Stomach (tissue), 9 donors: ENCODE results near the gene THSD4. TPM values are rescaled to one million over a fixed set of nuclear protein-coding genes. Genes with fewer than 3 reads are reported as not detected.

Experiments used
- DNase-seq, 2 donors: peaks; one replicate each; pipeline versions ENCODE4 v3.0.0 to v3.0.0-alpha.2; 2013 to 2019
- H3K27ac ChIP-seq, 5 donors: fragments of 200-600 bp in 4 of 5; sonication (generic) in 4 of 5; one replicate each; pipeline ENCODE4 v1.5.1; 2013 to 2019; ENCODE audit warnings: mild to moderate bottlenecking in 1 of 5, moderate library complexity in 1 of 5
- H3K27me3 ChIP-seq, 3 donors: fragments of 200-600 bp; sonication (generic); one replicate each; pipeline ENCODE4 v1.5.1; 2017 to 2019; ENCODE audit warnings: mixed run types in 1 of 3
- H3K36me3 ChIP-seq, 4 donors: fragments of 200-600 bp; sonication (generic); 1 replicate in 3 of 4; 2 replicates in 1 of 4; pipeline ENCODE4 v1.5.1; 2016 to 2019
- H3K4me1 ChIP-seq, 4 donors: fragments of 200-600 bp; sonication (generic); one replicate each; pipeline ENCODE4 v1.5.1; 2016 to 2019
- H3K4me3 ChIP-seq, 4 donors: fragments of 200-600 bp; sonication (generic) in 3 of 4; one replicate each; pipeline ENCODE4 v1.5.1; 2016 to 2019; ENCODE audit warnings: mild to moderate bottlenecking in 1 of 4
- H3K9me3 ChIP-seq, 4 donors: fragments of 200-600 bp; sonication (generic); one replicate each; pipeline ENCODE4 v1.5.1; 2016 to 2019
- EP300 ChIP-seq: sonication (generic); formaldehyde crosslinking; IDR thresholded peaks from one replicate; pipeline ENCODE4 v1.6.1; 2017; ENCODE audit warnings: antibody characterized with exemption
- POLR2A ChIP-seq, 4 donors: fragments of 450-650 bp; IDR thresholded peaks; one replicate each; pipeline ENCODE4 v1.6.1; 2016; ENCODE audit warnings: antibody characterized with exemption in 4 of 4, control low read depth in 2 of 4, mild to moderate bottlenecking in 1 of 4, moderate library complexity in 1 of 4
- POLR2AphosphoS5 ChIP-seq, 3 donors: sonication (generic); formaldehyde crosslinking; IDR thresholded peaks; one replicate each; pipeline ENCODE4 v1.6.1; 2016; ENCODE audit warnings: antibody characterized with exemption in 3 of 3
- WGBS, 5 donors: extraction: QIAGEN DNeasy Blood & Tissue Kit in 3 of 5; methylation state at CpG; one replicate each; pipeline versions ENCODE4 v1.1.5 to v1.1.7; 2013 to 2018; 5-methylcytosine and 5-hydroxymethylcytosine counted together
- intact Hi-C: fragments of 100-400 bp; cut with DNase I; formaldehyde crosslinking; loops from one replicate; pipeline ENCODE4 v1.15.1; 2023; ENCODE audit warnings: low total_unique reads
- polyA plus RNA-seq, 3 donors: library from polyadenylated mRNA; stranded (reverse); fragments of 200-250 nt; gene quantifications; one replicate each; pipeline ENCODE4 v1.2.3, GENCODE V29; 2013
- total RNA-seq, 5 donors: library from RNA; depleted of rRNA; stranded (reverse); fragments of >200 nt; gene quantifications; one replicate each; pipeline versions ENCODE4 v1.1.0 to v1.2.3, GENCODE V29; 2014 to 2016
- TF ChIP-seq, protein P1 (sequence below), 7 experiments: fragments of 450-650 bp in 4 of 7; fragments of 200-600 bp in 3 of 7; sonication (generic) in 3 of 7; IDR thresholded peaks; one replicate each; pipeline ENCODE4 v1.5.1; 2016 to 2019; ENCODE audit warnings: antibody characterized with exemption in 7 of 7, control low read depth in 2 of 7, mild to moderate bottlenecking in 1 of 7
- donor health status: healthy with polysubstance abuse.
- donor health status: Bipolar disorder and iron deficiency.
- donor health status: healthy.

Gene THSD4
- total and polyA plus RNA-seq, 8 donors: 1.8 to 79.4 (median 22.0) TPM

DNA sequence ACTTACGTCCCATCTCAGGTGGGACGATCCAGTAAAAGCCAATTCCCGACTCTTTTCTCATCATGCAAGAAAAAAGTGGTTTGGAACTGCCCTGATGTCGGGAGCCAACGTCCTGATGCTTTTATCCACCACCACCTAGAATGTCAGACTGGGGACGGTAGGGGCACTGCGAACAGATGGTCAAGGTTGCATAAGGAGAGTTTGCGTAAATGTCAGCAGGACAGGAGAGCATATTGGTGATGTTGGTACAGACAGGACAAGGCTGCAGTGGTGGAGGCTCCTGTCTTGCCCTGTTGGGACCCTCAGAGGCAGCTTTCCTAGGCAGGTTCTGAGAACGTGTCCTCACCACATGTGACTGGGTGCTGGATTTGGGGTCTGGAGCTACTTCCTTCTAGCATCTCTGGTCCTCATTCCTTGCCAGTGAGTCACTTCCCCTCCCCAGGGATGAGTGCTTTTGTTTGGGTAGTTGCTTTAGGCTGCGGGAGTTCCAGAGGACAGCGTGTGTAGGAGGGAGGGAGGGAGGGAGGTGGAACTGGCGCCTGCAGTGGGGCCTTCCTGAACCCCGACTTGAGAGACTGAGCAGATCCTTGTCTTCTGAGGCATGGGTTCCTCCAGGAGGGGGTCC, 21.0 kb downstream of the THSD4 start:
- Histone ChIP-seq H3K36me3 (no peaks in the 10 kb centered on the region), H3K4me1 (peaks cover 5 to 38% (median 25%) of the 10 kb centered on the region in 4 donors), H3K27me3 (no peaks in the 10 kb centered on the region), H3K4me3 (no peak overlapping the region), H3K9me3 (no peaks in the 10 kb centered on the region), H3K27ac (peak overlapping the region in 1 of 5 donors; percentile 41)
- WGBS, 5 donors: 75 to 87% (median 82%) methylated on average over 13 of the region's 13 CpGs
- peak in 1 of 2 donors; percentile 37 for DNase-seq
- intact Hi-C loops: no loop called here
- TF ChIP-seq POLR2AphosphoS5 (IDR thresholded peaks at IDR 0.05): no peak

DNA sequence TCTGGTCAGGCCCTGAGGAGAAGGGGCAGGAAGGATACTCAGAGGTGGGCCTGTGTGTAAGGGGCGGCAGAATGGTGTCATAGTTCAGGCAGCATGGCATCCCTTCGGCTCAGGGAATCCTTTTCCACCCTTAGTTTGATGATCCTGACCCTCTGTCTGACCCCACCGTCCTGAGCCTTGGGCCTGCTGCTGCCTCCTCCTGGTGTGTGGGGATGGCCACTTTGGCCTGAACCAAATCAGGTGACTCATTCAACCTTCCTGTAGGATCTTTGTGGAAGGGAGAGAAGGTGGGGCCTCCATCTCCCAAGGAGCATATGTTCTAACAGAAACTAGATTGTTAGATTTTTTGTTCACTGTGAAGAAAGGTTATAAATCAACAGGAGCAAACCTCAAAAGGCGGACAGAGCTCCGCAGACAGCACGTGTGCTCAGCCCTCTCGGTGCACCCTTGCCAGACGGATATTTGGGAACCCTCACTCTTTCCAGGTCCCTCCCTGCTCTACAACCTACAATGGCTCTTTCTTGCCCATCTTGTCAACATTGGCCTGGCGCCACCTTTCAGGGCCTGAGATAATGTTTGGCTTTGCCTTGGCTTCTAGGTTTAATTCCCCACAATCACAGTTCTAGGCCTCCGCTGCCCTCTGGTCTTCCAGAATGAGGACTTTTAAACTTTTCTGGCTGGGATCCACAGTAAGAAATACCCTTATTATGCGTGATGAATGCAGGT, 21.7 kb downstream of the THSD4 start:
- no peaks in the 10 kb centered on the region for H3K9me3 ChIP-seq
- 47 to 67% (median 52%) methylated on average over 11 of the region's 11 CpGs for WGBS, 5 donors
- H3K4me1 ChIP-seq: peaks cover 5 to 38% (median 25%) of the 10 kb centered on the region in 4 donors
- H3K27me3 ChIP-seq: no peaks in the 10 kb centered on the region
- H3K36me3 ChIP-seq: no peaks in the 10 kb centered on the region
- intact Hi-C loops: no loop called here
- peak overlapping the region in 2 of 5 donors; percentile 26 to 41 for H3K27ac ChIP-seq
- TF ChIP-seq POLR2AphosphoS5 (IDR thresholded peaks at IDR 0.05) (no peak), EP300 (no peak), POLR2A (IDR thresholded peaks at IDR 0.05) (no peak)
- TF ChIP-seq, protein P1, sequence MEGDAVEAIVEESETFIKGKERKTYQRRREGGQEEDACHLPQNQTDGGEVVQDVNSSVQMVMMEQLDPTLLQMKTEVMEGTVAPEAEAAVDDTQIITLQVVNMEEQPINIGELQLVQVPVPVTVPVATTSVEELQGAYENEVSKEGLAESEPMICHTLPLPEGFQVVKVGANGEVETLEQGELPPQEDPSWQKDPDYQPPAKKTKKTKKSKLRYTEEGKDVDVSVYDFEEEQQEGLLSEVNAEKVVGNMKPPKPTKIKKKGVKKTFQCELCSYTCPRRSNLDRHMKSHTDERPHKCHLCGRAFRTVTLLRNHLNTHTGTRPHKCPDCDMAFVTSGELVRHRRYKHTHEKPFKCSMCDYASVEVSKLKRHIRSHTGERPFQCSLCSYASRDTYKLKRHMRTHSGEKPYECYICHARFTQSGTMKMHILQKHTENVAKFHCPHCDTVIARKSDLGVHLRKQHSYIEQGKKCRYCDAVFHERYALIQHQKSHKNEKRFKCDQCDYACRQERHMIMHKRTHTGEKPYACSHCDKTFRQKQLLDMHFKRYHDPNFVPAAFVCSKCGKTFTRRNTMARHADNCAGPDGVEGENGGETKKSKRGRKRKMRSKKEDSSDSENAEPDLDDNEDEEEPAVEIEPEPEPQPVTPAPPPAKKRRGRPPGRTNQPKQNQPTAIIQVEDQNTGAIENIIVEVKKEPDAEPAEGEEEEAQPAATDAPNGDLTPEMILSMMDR (IDR thresholded peaks at IDR 0.05): no peak
- H3K4me3 ChIP-seq: no peak overlapping the region
- peak in 1 of 2 donors; percentile 83 for DNase-seq

DNA sequence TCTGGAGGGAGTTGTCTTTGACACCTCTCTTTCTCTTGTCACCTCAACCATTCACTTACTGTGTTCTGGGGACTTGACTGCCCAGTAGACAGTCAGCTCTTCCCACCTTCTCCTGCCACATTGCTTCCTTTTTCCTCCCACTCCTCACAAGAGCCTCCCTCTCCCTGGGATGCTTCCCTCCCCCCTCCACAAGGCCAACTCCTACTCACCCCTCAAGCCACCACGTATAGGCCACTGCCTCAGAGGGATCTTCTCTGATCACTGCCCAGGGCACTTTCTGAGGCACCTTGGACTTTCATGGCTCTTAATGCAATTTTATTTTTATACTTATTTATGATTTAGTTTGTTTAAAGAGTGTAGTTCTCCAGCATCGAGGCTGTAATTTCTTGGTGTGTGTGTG, 23.2 kb downstream of the THSD4 start:
- Histone ChIP-seq H3K4me1 (peaks cover 5 to 39% (median 25%) of the 10 kb centered on the region in 4 donors), H3K27me3 (no peaks in the 10 kb centered on the region), H3K36me3 (no peaks in the 10 kb centered on the region), H3K4me3 (no peak overlapping the region), H3K27ac (no peak overlapping the region), H3K9me3 (no peaks in the 10 kb centered on the region)
- no peak for DNase-seq
- intact Hi-C loops: no loop called here
- WGBS, 5 donors: 47 to 73% (median 54%) methylated on average over 2 of the region's 2 CpGs
- TF ChIP-seq POLR2AphosphoS5 (IDR thresholded peaks at IDR 0.05) (no peak), POLR2A (IDR thresholded peaks at IDR 0.05) (no peak), EP300 (no peak)
- TF ChIP-seq, protein P1 (IDR thresholded peaks at IDR 0.05): no peak

DNA sequence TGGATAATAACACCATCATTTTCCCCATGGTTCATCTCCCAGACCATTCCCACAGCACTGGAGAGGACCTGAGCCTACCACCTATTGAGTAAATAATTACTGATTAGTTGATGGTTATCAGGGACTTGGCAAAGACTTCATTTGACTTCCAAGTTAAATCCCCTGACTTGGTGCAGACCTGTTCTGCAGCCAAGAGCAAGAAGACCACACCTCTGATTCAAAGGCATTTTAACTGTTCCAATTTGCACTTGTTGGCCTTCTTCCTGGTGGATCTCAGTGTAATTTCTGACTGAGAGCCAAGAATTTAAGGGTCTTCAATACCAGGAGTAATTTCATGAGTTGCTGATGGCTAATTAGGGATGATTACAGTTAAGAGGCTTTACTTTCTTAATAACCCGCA, 24.0 kb downstream of the THSD4 start:
- H3K27ac ChIP-seq: no peak overlapping the region
- TF ChIP-seq POLR2AphosphoS5 (IDR thresholded peaks at IDR 0.05) (no peak), POLR2A (IDR thresholded peaks at IDR 0.05) (no peak), EP300 (no peak)
- TF ChIP-seq, protein P1 (IDR thresholded peaks at IDR 0.05): no peak
- H3K9me3 ChIP-seq: no peaks in the 10 kb centered on the region
- peaks cover 5 to 46% (median 25%) of the 10 kb centered on the region in 4 donors for H3K4me1 ChIP-seq
- H3K27me3 ChIP-seq: no peaks in the 10 kb centered on the region
- no peaks in the 10 kb centered on the region for H3K36me3 ChIP-seq
- no peak for DNase-seq
- intact Hi-C loops: no loop called here
- WGBS, 5 donors: 78 to 95% (median 91%) methylated on average over 1 of the region's 1 CpG
- no peak overlapping the region for H3K4me3 ChIP-seq

DNA sequence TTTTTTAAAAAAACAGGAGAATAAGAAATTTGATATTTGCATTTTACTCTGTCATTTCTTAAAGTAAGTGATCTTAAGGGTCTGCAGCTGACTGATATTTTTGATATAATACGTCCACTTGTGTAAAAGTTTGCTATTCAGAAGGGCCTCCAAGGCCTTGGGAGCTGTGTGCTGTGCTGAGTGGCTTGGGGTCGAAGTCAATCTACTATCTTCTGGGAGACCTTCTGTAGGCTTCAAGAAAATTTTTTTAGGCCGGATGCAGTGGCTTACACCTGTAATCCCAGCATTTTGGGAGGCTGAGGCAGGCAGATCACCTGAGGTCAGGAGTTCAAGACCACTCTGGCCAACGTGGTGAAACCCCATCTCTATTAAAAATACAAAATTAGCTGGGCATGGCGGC, 26.3 kb downstream of the THSD4 start:
- peaks cover 5 to 58% (median 27%) of the 10 kb centered on the region in 4 donors for H3K4me1 ChIP-seq
- no peak for DNase-seq
- no peaks in the 10 kb centered on the region for H3K27me3 ChIP-seq
- intact Hi-C loops: no loop called here
- no peaks in the 10 kb centered on the region for H3K36me3 ChIP-seq
- WGBS, 5 donors: 85 to 93% (median 89%) methylated on average over 5 of the region's 5 CpGs
- H3K9me3 ChIP-seq: no peaks in the 10 kb centered on the region
- H3K4me3 ChIP-seq: no peak overlapping the region
- H3K27ac ChIP-seq: no peak overlapping the region
- TF ChIP-seq POLR2A (IDR thresholded peaks at IDR 0.05) (no peak), POLR2AphosphoS5 (IDR thresholded peaks at IDR 0.05) (no peak)
